Esophagus muscularis mucosa (tissue), 4 donors: ENCODE data around the gene GALNT1. TPM values are rescaled to one million over a fixed set of nuclear protein-coding genes. Genes with fewer than 3 reads are reported as not detected.
"Not testable (repeated sequence)": the region's sequence is repeated elsewhere in the genome, so short reads cannot be mapped to it uniquely, and the experiment has no call there.

Experiments used
- DNase-seq: peaks from one replicate; pipeline ENCODE4 v3.0.0-alpha.2; 2017; ENCODE audit errors: extremely low spot score
- H3K27ac ChIP-seq, 4 donors: fragments of 200-600 bp; sonication (generic); replicated peaks in 1 of 4; 1 replicate in 3 of 4; 2 replicates in 1 of 4; pipeline ENCODE4 v1.5.1; 2016 to 2019; ENCODE audit warnings: mild to moderate bottlenecking in 1 of 4
- H3K27me3 ChIP-seq, 4 donors: fragments of 200-600 bp; sonication (generic); one replicate each; pipeline versions ENCODE4 v1.5.1 to v1.6.0; 2016 to 2019
- H3K36me3 ChIP-seq, 4 donors: fragments of 200-600 bp; sonication (generic); one replicate each; pipeline ENCODE4 v1.5.1; 2016 to 2019
- H3K4me1 ChIP-seq, 4 donors: fragments of 200-600 bp; sonication (generic); one replicate each; pipeline ENCODE4 v1.5.1; 2016 to 2019
- H3K4me3 ChIP-seq, 4 donors: fragments of 200-600 bp; sonication (generic); 1 replicate in 2 of 4; 2 replicates in 2 of 4; pipeline ENCODE4 v1.5.1; 2016 to 2019; ENCODE audit warnings: mild to moderate bottlenecking in 4 of 4, moderate library complexity in 1 of 4
- H3K9me3 ChIP-seq, 4 donors: fragments of 200-600 bp; sonication (generic); 1 replicate in 3 of 4; 2 replicates in 1 of 4; pipeline ENCODE4 v1.5.1; 2016 to 2019
- CTCF ChIP-seq, 3 experiments: fragments of 200-600 bp in 2 of 3; fragments of 450-650 bp in 1 of 3; sonication (generic) in 2 of 3; IDR thresholded peaks; one replicate each; pipeline ENCODE4 v1.5.1; 2017 to 2019; ENCODE audit warnings: antibody characterized with exemption in 3 of 3, mild to moderate bottlenecking in 2 of 3, moderate library complexity in 1 of 3
- EP300 ChIP-seq: sonication (generic); formaldehyde crosslinking; IDR thresholded peaks from one replicate; pipeline ENCODE4 v1.6.1; 2017; ENCODE audit warnings: antibody characterized with exemption
- POLR2A ChIP-seq: fragments of 450-650 bp; IDR thresholded peaks from one replicate; pipeline ENCODE4 v1.6.1; 2017; ENCODE audit warnings: antibody characterized with exemption, moderate library complexity, mild to moderate bottlenecking, low read depth
- POLR2AphosphoS5 ChIP-seq, 2 donors: sonication (generic); formaldehyde crosslinking; IDR thresholded peaks; one replicate each; pipeline ENCODE4 v1.6.1; 2017; ENCODE audit warnings: antibody characterized with exemption in 2 of 2
- WGBS: methylation state at CpG from one replicate; pipeline ENCODE4 v1.1.5; 2018; 5-methylcytosine and 5-hydroxymethylcytosine counted together
- intact Hi-C: fragments of 100-400 bp; cut with DNase I; formaldehyde crosslinking; loops from one replicate; pipeline ENCODE4 v1.15.1; 2023
- total RNA-seq, 4 donors: library from RNA; depleted of rRNA; stranded (reverse); fragments of >200 nt; gene quantifications; one replicate each; pipeline versions ENCODE4 v1.1.0 to v1.2.1, GENCODE V29; 2016

The GALNT1 gene
- total RNA-seq, 4 donors from 2014 or later = 26.4 to 34.5 (median 31.6) TPM

GRCh38 chr18:35566019-35566418 lies 15.5 kb upstream of the GALNT1 start:
- Histone ChIP-seq H3K9me3 (no peaks in the 10 kb centered on the region), H3K27ac (no peak overlapping the region), H3K4me1 (no peaks in the 10 kb centered on the region), H3K4me3 (no peak overlapping the region), H3K36me3 (no peaks in the 10 kb centered on the region), H3K27me3 (no peaks in the 10 kb centered on the region)
- intact Hi-C loops = no loop called here
- no peak for TF ChIP-seq CTCF (IDR thresholded peaks at IDR 0.05)
- TF ChIP-seq POLR2A = no peak
- TF ChIP-seq EP300 = no peak
- TF ChIP-seq POLR2AphosphoS5 (IDR thresholded peaks at IDR 0.05) = no peak
- no peak for DNase-seq
- WGBS = 96% methylated on average over 4 of the region's 4 CpGs

DNA sequence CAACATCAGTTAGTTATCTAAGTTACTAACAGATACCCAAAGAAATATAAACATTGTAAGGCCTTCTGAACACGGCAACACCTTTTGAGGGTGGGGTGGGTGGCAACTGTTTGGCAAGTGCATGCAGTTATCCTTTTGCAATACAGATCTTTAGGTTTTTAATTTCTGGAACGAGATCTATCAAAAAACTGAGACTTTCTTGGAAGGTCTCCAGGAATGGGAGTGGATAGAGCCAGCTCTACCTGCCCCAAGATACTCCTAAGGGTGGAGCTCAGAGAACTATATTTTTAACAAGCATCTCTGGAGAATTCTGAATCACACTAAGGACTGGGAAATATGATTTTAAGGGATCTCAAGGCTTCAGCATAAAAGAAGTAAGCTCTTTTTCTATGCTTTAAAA lies 11.4 kb upstream of the GALNT1 start:
- H3K9me3 ChIP-seq = no peaks in the 10 kb centered on the region
- H3K4me3 ChIP-seq = no peak overlapping the region
- H3K27ac ChIP-seq = no peak overlapping the region
- no peaks in the 10 kb centered on the region for H3K36me3 ChIP-seq
- no peaks in the 10 kb centered on the region for H3K4me1 ChIP-seq
- no peaks in the 10 kb centered on the region for H3K27me3 ChIP-seq
- TF ChIP-seq POLR2AphosphoS5 (IDR thresholded peaks at IDR 0.05) (no peak), EP300 (no peak), POLR2A (no peak), CTCF (IDR thresholded peaks at IDR 0.05) (no peak)
- intact Hi-C loops = no loop called here
- WGBS = 72% methylated on average over 2 of the region's 2 CpGs
- DNase-seq = no peak

DNA sequence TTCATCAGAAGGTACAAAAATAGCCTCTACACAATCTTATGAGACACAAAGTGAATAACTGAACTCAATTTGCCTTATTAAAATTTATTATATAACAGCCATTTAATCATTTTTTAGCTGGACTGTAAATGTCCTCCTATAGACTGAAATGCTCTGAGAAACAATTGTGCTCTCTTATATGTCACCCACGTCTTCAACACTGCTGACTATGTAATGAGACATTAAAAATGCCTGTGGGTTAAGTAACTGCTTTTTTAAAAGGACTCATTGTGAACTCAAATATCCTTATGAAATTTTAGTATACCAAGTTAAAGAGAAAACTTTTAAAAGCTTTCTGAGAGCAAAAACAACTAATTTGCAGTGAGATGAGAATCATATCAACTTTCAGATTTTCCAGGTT lies 10.4 kb upstream of the GALNT1 start:
- Histone ChIP-seq H3K9me3 (no peaks in the 10 kb centered on the region), H3K4me1 (no peaks in the 10 kb centered on the region), H3K27ac (no peak overlapping the region), H3K36me3 (no peaks in the 10 kb centered on the region), H3K4me3 (no peak overlapping the region), H3K27me3 (no peaks in the 10 kb centered on the region)
- no peak for DNase-seq
- WGBS = 80% methylated on average over 1 of the region's 1 CpG
- TF ChIP-seq EP300 = no peak
- intact Hi-C loops = no loop called here

DNA sequence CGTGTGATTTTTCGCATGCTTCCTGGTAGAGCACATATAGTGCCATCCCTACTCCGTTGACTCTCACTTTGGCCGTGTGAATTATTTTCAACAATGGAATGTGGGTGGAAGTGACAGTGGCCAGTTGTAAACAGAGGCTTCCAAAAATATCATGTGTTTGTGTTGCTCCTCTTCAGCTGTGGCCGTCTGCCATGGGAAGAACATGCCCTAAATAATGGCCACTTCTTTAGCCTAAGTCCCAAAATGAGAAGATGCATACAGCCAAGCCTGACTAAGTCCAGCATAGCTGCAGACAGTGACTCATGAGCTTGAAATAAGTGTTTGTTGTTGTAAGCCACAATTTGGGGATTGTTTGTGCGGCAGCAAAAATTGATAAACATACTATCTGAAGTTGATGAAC lies 8.9 kb upstream of the GALNT1 start:
- Histone ChIP-seq H3K9me3 (no peaks in the 10 kb centered on the region), H3K27ac (no peak overlapping the region), H3K36me3 (no peaks in the 10 kb centered on the region), H3K27me3 (no peaks in the 10 kb centered on the region), H3K4me3 (no peak overlapping the region), H3K4me1 (no peaks in the 10 kb centered on the region)
- 76% methylated on average over 6 of the region's 6 CpGs for WGBS
- no peak for DNase-seq
- intact Hi-C loops = no loop called here
- TF ChIP-seq POLR2AphosphoS5 (IDR thresholded peaks at IDR 0.05) = no peak

DNA sequence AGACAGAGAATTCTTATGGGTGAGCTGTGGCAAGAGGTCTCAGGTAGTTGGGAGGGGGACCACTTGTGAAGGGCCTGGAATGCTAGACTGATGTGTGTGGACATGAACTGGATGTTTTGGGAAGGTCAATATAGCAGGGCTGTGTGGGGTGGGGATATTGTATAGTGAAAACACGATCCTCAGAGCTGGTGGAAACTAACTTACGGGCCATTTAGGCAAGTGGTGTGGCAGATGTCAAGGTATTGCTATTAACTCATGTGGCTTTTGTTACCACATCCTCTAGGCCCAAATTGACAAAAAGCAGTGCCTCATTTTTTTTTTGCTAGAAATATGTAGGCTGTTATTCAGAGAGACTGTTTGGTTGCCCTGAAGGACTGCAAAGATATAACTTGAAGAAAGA lies 8.0 kb upstream of the GALNT1 start:
- H3K36me3 ChIP-seq = no peaks in the 10 kb centered on the region
- no peak for TF ChIP-seq POLR2AphosphoS5 (IDR thresholded peaks at IDR 0.05)
- TF ChIP-seq CTCF (IDR thresholded peaks at IDR 0.05) = no peak
- no peak for TF ChIP-seq EP300
- TF ChIP-seq POLR2A = no peak
- H3K27ac ChIP-seq = no peak overlapping the region
- H3K9me3 ChIP-seq = no peaks in the 10 kb centered on the region
- no peak for DNase-seq
- H3K4me1 ChIP-seq = no peaks in the 10 kb centered on the region
- intact Hi-C loops = no loop called here
- 95% methylated on average over 2 of the region's 2 CpGs for WGBS
- no peak overlapping the region for H3K4me3 ChIP-seq
- no peaks in the 10 kb centered on the region for H3K27me3 ChIP-seq

- DNase-seq, H3K4me1 ChIP-seq, H3K27ac ChIP-seq, H3K27me3 ChIP-seq, intact Hi-C loops, H3K36me3 ChIP-seq, H3K4me3 ChIP-seq, H3K9me3 ChIP-seq: not testable (repeated sequence)
- 94% methylated on average over 6 of the region's 6 CpGs for WGBS
Measured at GRCh38 chr18:35576240-35576845, 5.2 kb upstream of the GALNT1 start.
